GM23338 (cell line): ENCODE data around the gene MAMSTR. TPM values are rescaled to one million over a fixed set of nuclear protein-coding genes. Genes with fewer than 3 reads are reported as not detected.

Experiments
- ATAC-seq: fragments of 200-7000 bp; cut with Tn5 transposase; 3 replicates; pipeline ENCODE4 v1.9.1; 2020
- DNase-seq: peaks from one replicate; pipeline ENCODE4 v3.0.0-alpha.2; 2015; ENCODE audit warnings: low spot score
- H2AFZ ChIP-seq: fragments of 200-600 bp; sonication (generic); 2 replicates; pipeline ENCODE4 v1.8.0; 2016; ENCODE audit warnings: antibody characterized with exemption, mild to moderate bottlenecking, moderate library complexity
- H3F3A ChIP-seq: fragments of 200-600 bp; sonication (generic); replicated peaks from 2 replicates; pipeline ENCODE4 v1.8.0; 2017; ENCODE audit warnings: antibody characterized with exemption, mixed run types, low read depth
- H3K27ac ChIP-seq: fragments of 200-600 bp; sonication (generic); 2 replicates; pipeline ENCODE4 v1.6.1; 2016; ENCODE audit warnings: low read depth
- H3K27me3 ChIP-seq: fragments of 200-600 bp; sonication (generic); 2 replicates; pipeline ENCODE4 v1.8.0; 2016; ENCODE audit warnings: mild to moderate bottlenecking, mixed run types, moderate library complexity; ENCODE audit not compliant: insufficient read depth
- H3K36me3 ChIP-seq: fragments of 200-600 bp; sonication (generic); 2 replicates; pipeline ENCODE4 v1.8.0; 2016; ENCODE audit warnings: mild to moderate bottlenecking; ENCODE audit not compliant: insufficient read depth
- H3K4me1 ChIP-seq: fragments of 200-600 bp; sonication (generic); 2 replicates; pipeline ENCODE4 v1.8.0; 2016; ENCODE audit warnings: mild to moderate bottlenecking, moderate library complexity; ENCODE audit not compliant: insufficient read depth
- H3K4me2 ChIP-seq: fragments of 200-600 bp; sonication (generic); 2 replicates; pipeline ENCODE4 v1.7.1; 2017; ENCODE audit warnings: mixed run types
- H3K4me3 ChIP-seq: fragments of 200-600 bp; sonication (generic); 2 replicates; pipeline ENCODE4 v1.6.1; 2016; ENCODE audit warnings: mixed run types
- H3K79me2 ChIP-seq: fragments of 200-600 bp; sonication (generic); replicated peaks from 2 replicates; pipeline ENCODE4 v1.8.0; 2017; ENCODE audit warnings: mild to moderate bottlenecking; ENCODE audit not compliant: insufficient read depth
- H3K9me2 ChIP-seq: fragments of 200-600 bp; sonication (generic); 2 replicates; pipeline ENCODE4 v1.8.0; 2017; ENCODE audit not compliant: insufficient read depth
- H4K20me1 ChIP-seq: fragments of 200-600 bp; sonication (generic); replicated peaks from 2 replicates; pipeline ENCODE4 v1.8.0; 2017; ENCODE audit warnings: mild to moderate bottlenecking; ENCODE audit not compliant: insufficient read depth
- H3K27ac Mint-ChIP-seq: 2 replicates; pipeline ENCODE4 v1.8.0; 2020; ENCODE audit warnings: inconsistent platforms, mild to moderate bottlenecking, moderate library complexity, mixed read lengths
- H3K27me3 Mint-ChIP-seq: 3 replicates; pipeline ENCODE4 v1.8.0; 2022; ENCODE audit warnings: low read depth, mild to moderate bottlenecking, moderate library complexity, mixed read lengths, inconsistent platforms; ENCODE audit not compliant: insufficient read depth, poor library complexity
- H3K36me3 Mint-ChIP-seq: 3 replicates; pipeline ENCODE4 v1.8.0; 2021; ENCODE audit warnings: low read depth, mild to moderate bottlenecking, inconsistent platforms, moderate library complexity, mixed read lengths
- H3K4me1 Mint-ChIP-seq: 3 replicates; pipeline ENCODE4 v1.8.0; 2020; ENCODE audit warnings: mild to moderate bottlenecking, inconsistent platforms, mixed read lengths
- H3K4me3 Mint-ChIP-seq: 3 replicates; pipeline ENCODE4 v1.8.0; 2021; ENCODE audit warnings: moderate library complexity, mild to moderate bottlenecking, inconsistent platforms, mixed read lengths
- H3K9me3 Mint-ChIP-seq: 3 replicates; pipeline ENCODE4 v1.8.0; 2020; ENCODE audit warnings: moderate library complexity, mild to moderate bottlenecking, inconsistent platforms, mixed read lengths
- CREB1 ChIP-seq: fragments of 250-450 bp; sonication (Bioruptor Pico); IDR thresholded peaks from 2 replicates; pipeline ENCODE4 v1.5.0; 2020; ENCODE audit warnings: low read depth, mild to moderate bottlenecking, moderate library complexity
- CTCF ChIP-seq, 2 experiments: fragments of 200-600 bp in 1 of 2; sonication (generic) in 1 of 2; conservative IDR thresholded peaks; 2 replicates each; pipeline versions ENCODE4 v1.5.1 to v1.6.1; 2016 to 2017; ENCODE audit warnings: antibody characterized with exemption in 2 of 2, low read depth in 2 of 2, mild to moderate bottlenecking in 2 of 2, moderate library complexity in 1 of 2
- EZH2 ChIP-seq: fragments of 200-600 bp; sonication (generic); IDR thresholded peaks from one replicate; pipeline ENCODE4 v1.8.0; 2017; ENCODE audit warnings: antibody characterized with exemption, mild to moderate bottlenecking, low read depth; ENCODE audit not compliant: unreplicated experiment
- EZH2phosphoT487 ChIP-seq: fragments of 200-600 bp; sonication (generic); IDR thresholded peaks from one replicate; pipeline ENCODE4 v1.8.1; 2018; ENCODE audit warnings: antibody characterized with exemption; ENCODE audit not compliant: unreplicated experiment
- JUNB ChIP-seq: IDR thresholded peaks from one replicate; pipeline ENCODE4 v1.6.1; 2016; ENCODE audit warnings: antibody characterized with exemption; ENCODE audit not compliant: unreplicated experiment
- NANOG ChIP-seq: IDR thresholded peaks from 2 replicates; pipeline ENCODE4 v1.6.1; 2016; ENCODE audit warnings: antibody characterized with exemption, borderline replicate concordance
- POLR2AphosphoS5 ChIP-seq: IDR thresholded peaks from 2 replicates; pipeline ENCODE4 v1.6.1; 2016; ENCODE audit warnings: antibody characterized with exemption, low read depth
- STAT1 ChIP-seq: IDR thresholded peaks from one replicate; pipeline ENCODE4 v1.6.1; 2016; ENCODE audit warnings: antibody characterized with exemption; ENCODE audit not compliant: unreplicated experiment
- ZNF114 ChIP-seq: fragments of 250-450 bp; sonication (Bioruptor Pico); IDR thresholded peaks from 2 replicates; pipeline ENCODE4 v1.5.0; 2020; ENCODE audit warnings: mild to moderate bottlenecking, moderate library complexity
- ZNF331 ChIP-seq: fragments of 250-450 bp; sonication (Bioruptor Pico); IDR thresholded peaks from 2 replicates; pipeline ENCODE4 v1.5.0; 2020; ENCODE audit warnings: low read depth, mild to moderate bottlenecking, moderate library complexity
- ZNF462 ChIP-seq: fragments of 250-450 bp; sonication (Bioruptor Pico); IDR thresholded peaks from 2 replicates; pipeline ENCODE4 v1.5.0; 2020; ENCODE audit warnings: mild to moderate bottlenecking, moderate library complexity
- polyA plus RNA-seq: library from polyadenylated mRNA; unstranded; fragments of >200 nt; fragmentation: Nextera tagmentation; extraction: Ambion mirVana; gene quantifications from 2 replicates; pipeline ENCODE4 v1.2.1, GENCODE V29; 2016
- total RNA-seq: library from RNA; depleted of rRNA; stranded (reverse); fragments of >200 nt; shearing (Covaris generic); gene quantifications from 2 replicates; pipeline ENCODE4 v1.2.3, GENCODE V29; 2014
- TF ChIP-seq, protein P1 (sequence below): IDR thresholded peaks from 2 replicates; pipeline ENCODE4 v1.6.1; 2016; ENCODE audit warnings: antibody characterized with exemption
- TF ChIP-seq, protein P2 (sequence below): IDR thresholded peaks from one replicate; pipeline ENCODE4 v1.6.1; 2018; ENCODE audit warnings: antibody characterized with exemption; ENCODE audit not compliant: unreplicated experiment

Gene MAMSTR
- total and polyA plus RNA-seq, 2 experiments from 2014 or later, result 1.9 to 2.0 TPM

DNA sequence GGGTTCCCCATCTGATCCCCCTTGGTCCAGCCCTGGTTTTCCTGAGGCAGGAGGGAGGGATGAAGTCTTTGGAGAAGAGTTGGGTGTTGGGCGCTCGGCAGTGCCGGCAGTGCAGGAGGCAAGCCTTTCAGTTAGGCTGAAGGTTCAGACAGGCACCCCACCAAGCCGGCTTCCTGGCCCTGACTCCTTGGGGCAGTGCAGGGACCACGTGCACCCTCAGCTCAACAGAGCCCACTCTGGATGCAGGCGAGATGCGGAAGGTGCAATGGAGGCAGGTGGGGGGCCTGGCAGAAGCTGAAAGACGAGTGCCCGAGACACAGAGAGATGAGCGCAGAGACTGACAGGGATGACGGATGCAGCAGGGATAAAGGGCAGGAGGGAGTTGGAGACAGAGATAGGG, 11.1 kb downstream of the MAMSTR start:
- Histone ChIP-seq H3K27me3 (no peaks in the 10 kb centered on the region), H3K36me3 (no peaks in the 10 kb centered on the region), H3K4me1 (peaks cover 12% of the 10 kb centered on the region; the same call in 1 of the 2 replicates), H3F3A (0 out of 2 replicates have a peak, but pooled peaks cover 4% of the 10 kb centered on the region), H3K4me3 (0 out of 2 replicates have a peak overlapping the region, but pooled peaks have one; percentile 36), H2AFZ (no peak overlapping the region), H3K9me2 (no peaks in the 10 kb centered on the region), H3K27ac (no peak overlapping the region), H3K4me2 (0 out of 2 replicates have a peak overlapping the region, but pooled peaks have one; percentile 57), H4K20me1 (no peaks in the 10 kb centered on the region), H3K79me2 (no peaks in the 10 kb centered on the region)
- TF ChIP-seq POLR2AphosphoS5 (no peak), ZNF114 (no peak), CREB1 (no peak), JUNB (no peak), STAT1 (no peak), CTCF (conservative IDR thresholded peaks at IDR 0.05; ENCODE audit: low read depth in 2 of 2) (no peak), ZNF462 (CRISPR knock-in tag) (no peak), EZH2phosphoT487 (no peak), ZNF331 (CRISPR knock-in tag) (no peak), EZH2 (no peak), NANOG (no peak)
- TF ChIP-seq, protein P1, sequence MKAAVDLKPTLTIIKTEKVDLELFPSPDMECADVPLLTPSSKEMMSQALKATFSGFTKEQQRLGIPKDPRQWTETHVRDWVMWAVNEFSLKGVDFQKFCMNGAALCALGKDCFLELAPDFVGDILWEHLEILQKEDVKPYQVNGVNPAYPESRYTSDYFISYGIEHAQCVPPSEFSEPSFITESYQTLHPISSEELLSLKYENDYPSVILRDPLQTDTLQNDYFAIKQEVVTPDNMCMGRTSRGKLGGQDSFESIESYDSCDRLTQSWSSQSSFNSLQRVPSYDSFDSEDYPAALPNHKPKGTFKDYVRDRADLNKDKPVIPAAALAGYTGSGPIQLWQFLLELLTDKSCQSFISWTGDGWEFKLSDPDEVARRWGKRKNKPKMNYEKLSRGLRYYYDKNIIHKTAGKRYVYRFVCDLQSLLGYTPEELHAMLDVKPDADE, result no peak
- TF ChIP-seq, protein P2, sequence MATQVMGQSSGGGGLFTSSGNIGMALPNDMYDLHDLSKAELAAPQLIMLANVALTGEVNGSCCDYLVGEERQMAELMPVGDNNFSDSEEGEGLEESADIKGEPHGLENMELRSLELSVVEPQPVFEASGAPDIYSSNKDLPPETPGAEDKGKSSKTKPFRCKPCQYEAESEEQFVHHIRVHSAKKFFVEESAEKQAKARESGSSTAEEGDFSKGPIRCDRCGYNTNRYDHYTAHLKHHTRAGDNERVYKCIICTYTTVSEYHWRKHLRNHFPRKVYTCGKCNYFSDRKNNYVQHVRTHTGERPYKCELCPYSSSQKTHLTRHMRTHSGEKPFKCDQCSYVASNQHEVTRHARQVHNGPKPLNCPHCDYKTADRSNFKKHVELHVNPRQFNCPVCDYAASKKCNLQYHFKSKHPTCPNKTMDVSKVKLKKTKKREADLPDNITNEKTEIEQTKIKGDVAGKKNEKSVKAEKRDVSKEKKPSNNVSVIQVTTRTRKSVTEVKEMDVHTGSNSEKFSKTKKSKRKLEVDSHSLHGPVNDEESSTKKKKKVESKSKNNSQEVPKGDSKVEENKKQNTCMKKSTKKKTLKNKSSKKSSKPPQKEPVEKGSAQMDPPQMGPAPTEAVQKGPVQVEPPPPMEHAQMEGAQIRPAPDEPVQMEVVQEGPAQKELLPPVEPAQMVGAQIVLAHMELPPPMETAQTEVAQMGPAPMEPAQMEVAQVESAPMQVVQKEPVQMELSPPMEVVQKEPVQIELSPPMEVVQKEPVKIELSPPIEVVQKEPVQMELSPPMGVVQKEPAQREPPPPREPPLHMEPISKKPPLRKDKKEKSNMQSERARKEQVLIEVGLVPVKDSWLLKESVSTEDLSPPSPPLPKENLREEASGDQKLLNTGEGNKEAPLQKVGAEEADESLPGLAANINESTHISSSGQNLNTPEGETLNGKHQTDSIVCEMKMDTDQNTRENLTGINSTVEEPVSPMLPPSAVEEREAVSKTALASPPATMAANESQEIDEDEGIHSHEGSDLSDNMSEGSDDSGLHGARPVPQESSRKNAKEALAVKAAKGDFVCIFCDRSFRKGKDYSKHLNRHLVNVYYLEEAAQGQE, result no peak
- Mint-ChIP-seq H3K4me3 (no peak overlapping the region; the same call in 2 of the 3 replicates), H3K9me3 (peaks cover 17% of the 10 kb centered on the region), H3K36me3 (peaks cover 28% of the 10 kb centered on the region), H3K27me3 (peaks cover 18% of the 10 kb centered on the region), H3K4me1 (peaks cover 14% of the 10 kb centered on the region), H3K27ac (no peak overlapping the region)
- peak; percentile 36 for ATAC-seq
- DNase-seq, result peak; percentile 50
